ENCODE data around the gene HNRNPUL1. TPM values are rescaled to one million over a fixed set of nuclear protein-coding genes. Genes with fewer than 3 reads are reported as not detected.
A peak's percentile ranks its signal among the peaks of the same experiment; 100 is the strongest.

Gene HNRNPUL1
- total and polyA plus RNA-seq, 2 donors (not counting 3 experiments of a cell fraction or from before 2014, with no cell fraction given), result 83.2 to 261 TPM

DNA sequence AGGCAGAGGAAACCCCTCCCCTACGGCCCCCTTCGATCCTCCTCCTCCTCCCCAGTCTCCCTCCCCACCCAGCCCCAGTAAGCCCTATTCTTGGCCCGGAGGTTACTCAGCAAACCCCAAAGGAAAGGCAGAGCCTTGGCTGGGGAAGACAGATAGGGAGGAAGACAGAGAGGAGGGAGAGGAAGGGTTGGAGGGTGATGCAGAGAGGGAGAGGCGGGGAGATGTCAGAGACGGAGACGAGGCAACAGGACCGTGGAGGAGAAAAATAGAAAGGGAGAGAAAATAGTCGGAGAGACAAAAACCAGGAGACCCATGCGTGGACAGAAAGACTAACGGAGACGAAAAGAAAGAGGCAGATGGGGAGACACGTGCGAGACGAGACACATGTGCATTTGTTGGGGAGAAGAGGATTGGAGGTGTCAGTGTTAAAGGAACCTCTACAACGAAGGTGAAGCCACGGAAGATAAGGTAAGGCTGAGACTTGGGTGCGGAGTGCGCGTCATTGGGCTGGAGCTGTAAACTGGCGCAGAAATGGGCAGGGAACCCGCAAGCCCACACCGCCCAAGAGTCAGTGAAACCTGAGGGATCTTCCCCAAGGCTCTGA is 86.7 kb downstream of the HNRNPUL1 start:
- Histone ChIP-seq H3K36me3 (ENCODE audit: control insufficient read depth in 2 of 2, extremely low read depth in 1 of 2, insufficient read depth in 2 of 2, low read length in 2 of 2) (peaks cover 4 to 11% of the 10 kb centered on the region in 2 experiments), H3K79me2 (ENCODE audit: control insufficient read depth, insufficient read depth, low read length) (peaks cover 67% of the 10 kb centered on the region), H3K4me2 (ENCODE audit: insufficient read depth, low read length) (peak overlapping the region; percentile 73), H3K27ac (ENCODE audit: insufficient read depth, low read depth, low read length) (peak overlapping the region; percentile 70), H3K27me3 (ENCODE audit: control insufficient read depth in 2 of 2, insufficient read depth in 2 of 2, low read length in 2 of 2) (no peaks in the 10 kb centered on the region), H3K4me3 (replicated peaks in 1 of 3; ENCODE audit: insufficient read depth in 1 of 3, low read depth in 1 of 3, low read length in 3 of 3) (peak overlapping the region; percentile 75 to 99 (median 90)), H3K4me1 (ENCODE audit: control insufficient read depth, extremely low read depth, insufficient read depth, low read length) (peaks cover 12% of the 10 kb centered on the region), H2AFZ (ENCODE audit: low read depth, low read length) (no peak overlapping the region), H3K9ac (replicated peaks; ENCODE audit: extremely low read depth, insufficient read depth, low read length) (peak overlapping the region; percentile 83), H3K9me3 (replicated peaks; ENCODE audit: control insufficient read depth, insufficient read depth, low read length) (no peaks in the 10 kb centered on the region), H3K9me1 (replicated peaks; ENCODE audit: control insufficient read depth, extremely low read depth, insufficient read depth, low read length) (no peaks in the 10 kb centered on the region), H4K20me1 (replicated peaks; ENCODE audit: control insufficient read depth, extremely low read depth, insufficient read depth, low read length) (no peaks in the 10 kb centered on the region)
- intact Hi-C loops (cut with micrococcal nuclease) (loop anchor here (1.0 to 5.0 kb wide), 3 partner anchors 24 to 196 kb away; no protein-coding TSS in a partner anchor), dilution Hi-C loops (cut with MboI; ENCODE audit: extremely low pct_ligation_motif_present, low sequenced_read_pairs) (no loop called here)
- DNase-seq (ENCODE audit: low read depth, low spot score) (peak; percentile 37), FAIRE-seq (peak; percentile 78)
- ChIA-PET POLR2A (interaction anchor here (0.8 kb wide), 1 partner anchor 13 kb away, joined by 3 read pairs; the partner anchor contains the start of gene B9D2), CTCF (interaction anchor here (0.7 to 3.8 kb wide), 12 partner anchors 9 to 221 kb away, joined by 3 to 65 read pairs (median 14); partner anchors contain the start of gene B9D2)
- TF ChIP-seq POLR2A (IDR thresholded peaks at IDR 0.05; ENCODE audit: low read depth, low read length) (peak; percentile 71), JUN (IDR thresholded peaks at IDR 0.05; ENCODE audit: borderline replicate concordance, insufficient read depth, insufficient read length, low read depth) (no peak), POLR2AphosphoS5 (IDR thresholded peaks at IDR 0.05; ENCODE audit: insufficient read depth, low read depth, low read length) (no peak), EZH2 (IDR thresholded peaks at IDR 0.05; ENCODE audit: borderline replicate concordance, low read depth, low read length, severe bottlenecking) (no peak), GATA2 (IDR thresholded peaks at IDR 0.05; ENCODE audit: insufficient read depth, insufficient read length, low read depth, low read length) (peak; percentile 33), MYC (IDR thresholded peaks at IDR 0.05; ENCODE audit: low read depth, low read length) (no peak), FOS (IDR thresholded peaks at IDR 0.05; ENCODE audit: borderline replicate concordance, insufficient read depth, low read length) (no peak)
- TF ChIP-seq, protein P1, sequence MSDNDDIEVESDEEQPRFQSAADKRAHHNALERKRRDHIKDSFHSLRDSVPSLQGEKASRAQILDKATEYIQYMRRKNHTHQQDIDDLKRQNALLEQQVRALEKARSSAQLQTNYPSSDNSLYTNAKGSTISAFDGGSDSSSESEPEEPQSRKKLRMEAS (IDR thresholded peaks at IDR 0.05; ENCODE audit: insufficient read depth, insufficient read length), result peak; percentile 81
- TF ChIP-seq, protein P2, sequence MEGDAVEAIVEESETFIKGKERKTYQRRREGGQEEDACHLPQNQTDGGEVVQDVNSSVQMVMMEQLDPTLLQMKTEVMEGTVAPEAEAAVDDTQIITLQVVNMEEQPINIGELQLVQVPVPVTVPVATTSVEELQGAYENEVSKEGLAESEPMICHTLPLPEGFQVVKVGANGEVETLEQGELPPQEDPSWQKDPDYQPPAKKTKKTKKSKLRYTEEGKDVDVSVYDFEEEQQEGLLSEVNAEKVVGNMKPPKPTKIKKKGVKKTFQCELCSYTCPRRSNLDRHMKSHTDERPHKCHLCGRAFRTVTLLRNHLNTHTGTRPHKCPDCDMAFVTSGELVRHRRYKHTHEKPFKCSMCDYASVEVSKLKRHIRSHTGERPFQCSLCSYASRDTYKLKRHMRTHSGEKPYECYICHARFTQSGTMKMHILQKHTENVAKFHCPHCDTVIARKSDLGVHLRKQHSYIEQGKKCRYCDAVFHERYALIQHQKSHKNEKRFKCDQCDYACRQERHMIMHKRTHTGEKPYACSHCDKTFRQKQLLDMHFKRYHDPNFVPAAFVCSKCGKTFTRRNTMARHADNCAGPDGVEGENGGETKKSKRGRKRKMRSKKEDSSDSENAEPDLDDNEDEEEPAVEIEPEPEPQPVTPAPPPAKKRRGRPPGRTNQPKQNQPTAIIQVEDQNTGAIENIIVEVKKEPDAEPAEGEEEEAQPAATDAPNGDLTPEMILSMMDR (IDR thresholded peaks at IDR 0.05; ENCODE audit: extremely low read depth in 1 of 2, insufficient read depth in 1 of 2, low read depth in 1 of 2, low read length in 2 of 2), result no peak
- BruUV-seq (replicated peaks), result no TSS peak

Data from endothelial cell of umbilical vein (primary cell).